ENCODE measurements around the gene ACP4.
A peak's percentile ranks its signal among the peaks of the same experiment; 100 is the strongest.

The ACP4 gene

GRCh38 chr19:50823389-50824042 is 33.3 kb downstream of the ACP4 start, which contains the start of gene KLK1:
TSS of gene KLK1 (minus strand) at chr19:50823787. CDS start at chr19:50823748, 39 bp downstream.
- no peak for DNase-seq (ENCODE audit: low spot score)

- no peak for DNase-seq (ENCODE audit: low spot score)
Measured at GRCh38 chr19:50826492-50827240, 36.5 kb downstream of the ACP4 start.

GRCh38 chr19:50827476-50827875 is 37.3 kb downstream of the ACP4 start:
- DNase-seq (ENCODE audit: low spot score) = no peak

GRCh38 chr19:50829801-50830200 is 39.6 kb downstream of the ACP4 start:
- DNase-seq (ENCODE audit: low spot score) = no peak

- no peak for DNase-seq (ENCODE audit: low spot score)
Measured at GRCh38 chr19:50830266-50831025, 40.2 kb downstream of the ACP4 start.

GRCh38 chr19:50831026-50831396 is 40.8 kb downstream of the ACP4 start:
- DNase-seq (ENCODE audit: low spot score) = no peak

GRCh38 chr19:50832666-50833065 is 42.5 kb downstream of the ACP4 start:
- no peak for DNase-seq (ENCODE audit: low spot score)

GRCh38 chr19:50833117-50833801 is 43.0 kb downstream of the ACP4 start, which contains the start of gene KLK15:
TSS of gene KLK15 (minus strand) at chr19:50833574. CDS start at chr19:50831492, 2,082 bp downstream.
- no peak for DNase-seq (ENCODE audit: low spot score)

- DNase-seq (ENCODE audit: low spot score) = no peak
Measured at GRCh38 chr19:50833802-50834167, 43.6 kb downstream of the ACP4 start.

- DNase-seq (ENCODE audit: low spot score) = no peak
Measured at GRCh38 chr19:50835103-50835784, 45.0 kb downstream of the ACP4 start.

GRCh38 chr19:50835785-50836542 is 45.7 kb downstream of the ACP4 start:
- peak; percentile 6 for DNase-seq (ENCODE audit: low spot score)

GRCh38 chr19:50836543-50837195 is 46.5 kb downstream of the ACP4 start:
- DNase-seq (ENCODE audit: low spot score) = no peak

GRCh38 chr19:50837300-50837699 is 47.1 kb downstream of the ACP4 start:
- DNase-seq (ENCODE audit: low spot score) = no peak

- no peak for DNase-seq (ENCODE audit: low spot score)
Measured at GRCh38 chr19:50838239-50838638, 48.0 kb downstream of the ACP4 start.

GRCh38 chr19:50839712-50840655 is 49.8 kb downstream of the ACP4 start:
- no peak for DNase-seq (ENCODE audit: low spot score)

GRCh38 chr19:50842130-50842529 is 51.9 kb downstream of the ACP4 start:
- no peak for DNase-seq (ENCODE audit: low spot score)

GRCh38 chr19:50843205-50843604 is 53.0 kb downstream of the ACP4 start:
- DNase-seq (ENCODE audit: low spot score) = no peak

- DNase-seq (ENCODE audit: low spot score) = no peak
Measured at GRCh38 chr19:50843701-50844221, 53.5 kb downstream of the ACP4 start.

Measured in pons (tissue), 1 donor.